NCI-H2196 (cell line): ENCODE data around the gene MYO1D.

ENCODE experiments used
- DNase-seq: peaks from one replicate; lab custom pipeline; 2025; ENCODE audit not compliant: unreplicated experiment; lab: John Stamatoyannopoulos, UW

The MYO1D gene

GRCh38 chr17:32516940-32517701 lies 359.8 kb downstream of the MYO1D start:
- no peak for DNase-seq

GRCh38 chr17:32516450-32516849 lies 360.5 kb downstream of the MYO1D start:
- DNase-seq, result peak; percentile 3

GRCh38 chr17:32515677-32516383 lies 361.1 kb downstream of the MYO1D start:
- DNase-seq, result no peak

- DNase-seq, result no peak
These were observed 362.3 kb downstream of the MYO1D start for GRCh38 chr17:32514606-32515005.

- no peak for DNase-seq
These were observed 363.3 kb downstream of the MYO1D start for GRCh38 chr17:32513579-32513978.

- DNase-seq, result no peak
These were observed 364.6 kb downstream of the MYO1D start for GRCh38 chr17:32512328-32512727.

GRCh38 chr17:32510466-32510865 lies 366.5 kb downstream of the MYO1D start:
- no peak for DNase-seq

- DNase-seq, result no peak
These were observed 368.0 kb downstream of the MYO1D start for GRCh38 chr17:32508926-32509325.

GRCh38 chr17:32504166-32504990 lies 372.5 kb downstream of the MYO1D start:
- no peak for DNase-seq

GRCh38 chr17:32503251-32504165 lies 373.4 kb downstream of the MYO1D start:
- DNase-seq, result no peak

GRCh38 chr17:32502710-32503109 lies 374.2 kb downstream of the MYO1D start:
- DNase-seq, result no peak

- DNase-seq, result no peak
These were observed 374.9 kb downstream of the MYO1D start for GRCh38 chr17:32502013-32502412.

- no peak for DNase-seq
These were observed 378.5 kb downstream of the MYO1D start for GRCh38 chr17:32498391-32498790.

GRCh38 chr17:32497431-32498205 lies 379.3 kb downstream of the MYO1D start:
- DNase-seq, result no peak

GRCh38 chr17:32496395-32497073 lies 380.4 kb downstream of the MYO1D start:
- no peak for DNase-seq

- no peak for DNase-seq
These were observed 381.3 kb downstream of the MYO1D start for GRCh38 chr17:32495359-32496231.

- peak; percentile 66 for DNase-seq
These were observed 382.1 kb downstream of the MYO1D start for GRCh38 chr17:32494621-32495358.
